T47D (cell line): ENCODE measurements around the gene STIM1.

Source experiments
- DNase-seq, 2 experiments: peaks; one replicate each; pipeline versions ENCODE4 v3.0.0 to v3.0.0-alpha.2; 2011 to 2012; ENCODE audit warnings: low read depth in 1 of 2, low spot score in 1 of 2
- JUND ChIP-seq: IDR thresholded peaks from 2 replicates; pipeline ENCODE4 v1.6.1; 2012; ENCODE audit warnings: low read depth
- in situ Hi-C: cut with HindIII; loops from 2 replicates; pipeline ENCODE4 v1.10.0; 2016; ENCODE audit warnings: low sequenced_read_pairs, low pct_unique_long_range_greater_than_20kb

STIM1 gene

GRCh38 chr11:3962406-3962840 lies 107.0 kb downstream of the STIM1 start:
- no peak for DNase-seq
- no peak for TF ChIP-seq JUND
- in situ Hi-C loops: no loop called here

- in situ Hi-C loops: no loop called here
Measured at GRCh38 chr11:3964056-3964455, 108.6 kb downstream of the STIM1 start.

GRCh38 chr11:3964935-3965604 lies 109.6 kb downstream of the STIM1 start:
- no peak for DNase-seq
- in situ Hi-C loops: no loop called here
- no peak for TF ChIP-seq JUND

More at GRCh38 chr11:3964056-3964455, 108.6 kb downstream of the STIM1 start:
- DNase-seq: no peak
- TF ChIP-seq JUND: no peak

DNA sequence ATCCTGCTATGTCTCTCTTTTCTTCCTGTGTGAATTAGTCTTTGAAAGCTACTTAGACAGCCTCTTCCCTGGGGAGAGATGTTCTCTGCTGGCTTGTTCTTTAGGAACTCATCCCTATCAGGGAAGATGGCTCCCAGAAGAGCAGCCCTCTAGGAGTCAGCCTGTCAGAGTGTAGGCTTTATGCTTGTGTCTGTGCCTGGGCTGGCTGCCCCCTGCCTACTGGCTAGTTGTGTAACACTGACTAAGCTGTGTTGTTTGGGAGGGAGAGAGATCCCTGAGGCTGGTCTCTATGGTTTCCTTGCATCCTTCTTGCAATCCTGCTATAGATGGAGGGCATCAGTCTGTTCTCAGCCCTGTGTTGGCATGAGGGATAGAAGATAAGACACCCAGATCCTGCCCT lies 112.2 kb downstream of the STIM1 start:
- TF ChIP-seq JUND: no peak
- no peak for DNase-seq
- in situ Hi-C loops: no loop called here

- no peak for DNase-seq
- in situ Hi-C loops: no loop called here
- no peak for TF ChIP-seq JUND
Measured at GRCh38 chr11:3969200-3969599, 113.7 kb downstream of the STIM1 start.

- DNase-seq: no peak
Measured at GRCh38 chr11:3969613-3970012, 114.1 kb downstream of the STIM1 start.

GRCh38 chr11:3970108-3970507 lies 114.6 kb downstream of the STIM1 start:
- no peak for DNase-seq
- in situ Hi-C loops: no loop called here
- no peak for TF ChIP-seq JUND

More at GRCh38 chr11:3969613-3970012, 114.1 kb downstream of the STIM1 start:
- TF ChIP-seq JUND: no peak
- in situ Hi-C loops: no loop called here

- DNase-seq: no peak
Measured at GRCh38 chr11:3971756-3972404, 116.4 kb downstream of the STIM1 start.

GRCh38 chr11:3972431-3972830 lies 117.0 kb downstream of the STIM1 start:
- in situ Hi-C loops: no loop called here
- no peak for DNase-seq
- TF ChIP-seq JUND: no peak

More at GRCh38 chr11:3971756-3972404, 116.4 kb downstream of the STIM1 start:
- no peak for TF ChIP-seq JUND
- in situ Hi-C loops: no loop called here

- TF ChIP-seq JUND: no peak
- DNase-seq: no peak
- in situ Hi-C loops: no loop called here
Measured at GRCh38 chr11:3977078-3977477, 121.6 kb downstream of the STIM1 start.

- TF ChIP-seq JUND: no peak
- DNase-seq: peak in 1 of 2 experiments; percentile 26
- in situ Hi-C loops: no loop called here
Measured at GRCh38 chr11:3981084-3981633, 125.7 kb downstream of the STIM1 start.

GRCh38 chr11:3982431-3982830 lies 127.0 kb downstream of the STIM1 start:
- in situ Hi-C loops: no loop called here
- no peak for DNase-seq
- TF ChIP-seq JUND: no peak

DNA sequence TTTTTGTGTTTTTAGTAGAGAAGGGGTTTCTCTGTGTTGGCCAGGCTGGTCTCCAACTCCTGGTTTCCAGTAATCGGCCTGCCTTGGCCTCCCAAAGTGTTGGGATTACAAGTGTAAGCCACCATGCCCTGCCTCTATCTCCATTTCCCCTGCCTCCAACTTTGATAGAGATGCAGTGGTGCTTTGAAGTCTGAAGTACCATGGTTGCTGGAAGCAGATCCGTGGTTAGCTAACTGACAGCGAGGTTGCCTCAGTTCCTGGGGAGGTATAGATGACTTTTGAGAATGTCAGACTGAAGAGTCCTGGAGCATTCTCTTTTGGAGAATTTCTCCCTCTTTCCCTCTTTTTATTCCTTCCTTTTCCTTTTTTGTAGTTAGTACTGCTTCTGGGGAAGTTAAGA lies 127.6 kb downstream of the STIM1 start:
- in situ Hi-C loops: no loop called here
- no peak for TF ChIP-seq JUND
- no peak for DNase-seq
